Endothelial cell of umbilical vein (primary cell): ENCODE measurements around the gene INHA. TPM values are rescaled to one million over a fixed set of nuclear protein-coding genes. Genes with fewer than 3 reads are reported as not detected.

ENCODE experiments used
- BruUV-seq: library from RNA; stranded (reverse); fragments of 400-500 nt; replicated peaks from 2 replicates; lab custom pipeline; 2021; lab: Mats Ljungman, UMichigan
- CTCF ChIA-PET: fragments of 300-600, 350-600 bp; sonication (Branson Sonifier 250); formaldehyde crosslinking; loops from one replicate; lab custom pipeline; 2021; ENCODE audit warnings: antibody characterized with exemption, inconsistent platforms; lab: Charles Lee
- POLR2A ChIA-PET: fragments of 300-600, 350-600 bp; sonication (Branson Sonifier 250); formaldehyde crosslinking; loops from one replicate; lab custom pipeline; 2021; ENCODE audit warnings: antibody characterized with exemption, inconsistent platforms; lab: Charles Lee
- DNase-seq: peaks from one replicate; pipeline ENCODE4 v3.0.0-alpha.2; 2011; ENCODE audit warnings: low read depth, low spot score
- FAIRE-seq: peaks from 2 replicates; lab custom pipeline; 2011; peaks lifted over from hg19 to GRCh38; lab: Jason Lieb, UNC
- H2AFZ ChIP-seq: 2 replicates; pipeline ENCODE4 v1.6.0; 2012; ENCODE audit warnings: low read depth, low read length, control low read depth, inconsistent platforms
- H3K27ac ChIP-seq: 2 replicates; pipeline ENCODE4 v1.5.1; 2011; ENCODE audit warnings: low read depth, mild to moderate bottlenecking, control low read depth, low read length, moderate library complexity; ENCODE audit not compliant: insufficient read depth
- H3K27me3 ChIP-seq, 2 experiments: 2 replicates each; pipeline versions ENCODE4 v1.6.0 to v1.6.1; 2011; ENCODE audit warnings: low read length in 2 of 2, mixed read lengths in 1 of 2; ENCODE audit not compliant: control insufficient read depth in 2 of 2, insufficient read depth in 2 of 2
- H3K36me3 ChIP-seq, 2 experiments: 2 replicates in 1 of 2; 3 replicates in 1 of 2; pipeline ENCODE4 v1.5.1; 2011; ENCODE audit warnings: low read length in 2 of 2, mild to moderate bottlenecking in 1 of 2, moderate library complexity in 1 of 2; ENCODE audit not compliant: control insufficient read depth in 2 of 2, insufficient read depth in 2 of 2; ENCODE audit errors: extremely low read depth in 1 of 2
- H3K4me1 ChIP-seq: 3 replicates; pipeline ENCODE4 v1.5.1; 2011; ENCODE audit warnings: mild to moderate bottlenecking, low read length; ENCODE audit not compliant: control insufficient read depth, insufficient read depth; ENCODE audit errors: extremely low read depth
- H3K4me2 ChIP-seq: 2 replicates; pipeline ENCODE4 v1.6.1; 2011; ENCODE audit warnings: low read length, control low read depth, mixed read lengths; ENCODE audit not compliant: insufficient read depth
- H3K4me3 ChIP-seq, 3 experiments: fragments of 200-600 bp in 1 of 3; sonication (generic), shearing (Covaris generic) in 1 of 3; replicated peaks in 1 of 3; 2 replicates each; pipeline ENCODE4 v1.5.1; 2011 to 2016; ENCODE audit warnings: control low read depth in 3 of 3, low read length in 3 of 3, mild to moderate bottlenecking in 2 of 3, inconsistent platforms in 1 of 3, low read depth in 1 of 3, moderate library complexity in 1 of 3; ENCODE audit not compliant: insufficient read depth in 1 of 3
- H3K79me2 ChIP-seq: 2 replicates; pipeline ENCODE4 v1.6.0; 2012; ENCODE audit warnings: low read length, inconsistent platforms; ENCODE audit not compliant: control insufficient read depth, insufficient read depth
- H3K9ac ChIP-seq: replicated peaks from 2 replicates; pipeline ENCODE3; 2011; ENCODE audit warnings: low read length, control low read depth; ENCODE audit not compliant: insufficient read depth; ENCODE audit errors: extremely low read depth
- H3K9me1 ChIP-seq: replicated peaks from 3 replicates; pipeline ENCODE4 v1.6.0; 2011; ENCODE audit warnings: mild to moderate bottlenecking, low read length; ENCODE audit not compliant: control insufficient read depth, insufficient read depth; ENCODE audit errors: extremely low read depth
- H3K9me3 ChIP-seq: replicated peaks from 2 replicates; pipeline ENCODE4 v1.5.1; 2012; ENCODE audit warnings: low read length, inconsistent platforms; ENCODE audit not compliant: control insufficient read depth, insufficient read depth
- H4K20me1 ChIP-seq: replicated peaks from 2 replicates; pipeline ENCODE3; 2011; ENCODE audit warnings: mild to moderate bottlenecking, low read length; ENCODE audit not compliant: control insufficient read depth, insufficient read depth; ENCODE audit errors: extremely low read depth
- EZH2 ChIP-seq: IDR thresholded peaks from 2 replicates; pipeline ENCODE4 v1.6.1; 2012; ENCODE audit warnings: borderline replicate concordance, low read depth, mild to moderate bottlenecking, moderate library complexity, low read length, inconsistent platforms; ENCODE audit not compliant: severe bottlenecking
- FOS ChIP-seq: IDR thresholded peaks from 2 replicates; pipeline ENCODE4 v1.6.1; 2011; ENCODE audit warnings: mild to moderate bottlenecking, low read length, moderate library complexity, borderline replicate concordance; ENCODE audit not compliant: insufficient read depth
- GATA2 ChIP-seq: IDR thresholded peaks from 2 replicates; pipeline ENCODE4 v1.7.0; 2011; ENCODE audit warnings: low read depth, mild to moderate bottlenecking, moderate library complexity, mixed read lengths, low read length; ENCODE audit not compliant: insufficient read length, insufficient read depth
- JUN ChIP-seq: IDR thresholded peaks from 2 replicates; pipeline ENCODE4 v1.6.1; 2011; ENCODE audit warnings: borderline replicate concordance, low read depth; ENCODE audit not compliant: insufficient read length, insufficient read depth
- MAX ChIP-seq: IDR thresholded peaks from 2 replicates; pipeline ENCODE4 v1.6.1; 2011; ENCODE audit not compliant: insufficient read depth, insufficient read length
- MYC ChIP-seq: IDR thresholded peaks from one replicate; pipeline ENCODE4 v1.6.1; 2011; ENCODE audit warnings: mild to moderate bottlenecking, low read depth, low read length
- POLR2A ChIP-seq: IDR thresholded peaks from 2 replicates; pipeline ENCODE4 v1.6.1; 2012; ENCODE audit warnings: low read depth, mild to moderate bottlenecking, control low read depth, low read length
- POLR2AphosphoS5 ChIP-seq: IDR thresholded peaks from 2 replicates; pipeline ENCODE4 v1.6.1; 2012; ENCODE audit warnings: low read depth, mild to moderate bottlenecking, control low read depth, low read length, moderate library complexity; ENCODE audit not compliant: insufficient read depth
- dilution Hi-C: fragments of 300-500 bp; cut with MboI; formaldehyde crosslinking; loops from one replicate; pipeline ENCODE4 v1.15.0; 2019; ENCODE audit warnings: low sequenced_read_pairs; ENCODE audit not compliant: extremely low pct_ligation_motif_present
- intact Hi-C: fragments of 100-400 bp; cut with micrococcal nuclease; formaldehyde crosslinking; loops from one replicate; pipeline ENCODE4 v1.10.0; 2022
- polyA plus RNA-seq, 4 experiments: library from polyadenylated mRNA; depleted of rRNA in 3 of 4; stranded (reverse) in 3 of 4; unstranded in 1 of 4; fragments of >200 nt; gene quantifications; 2 replicates each; pipeline versions ENCODE4 v1.2.1 to v1.2.3, GENCODE V29; 2011 to 2012; ENCODE audit warnings: missing spikeins in 1 of 4
- total RNA-seq: library from RNA; stranded (reverse); gene quantifications from 2 replicates; pipeline ENCODE4 v1.2.3, GENCODE V29; 2021
- TF ChIP-seq, protein P1 (sequence below), 2 donors: IDR thresholded peaks; 1 replicate in 1 of 2; 2 replicates in 1 of 2; pipeline ENCODE4 v1.5.1; 2011; ENCODE audit warnings: low read length in 2 of 2, mild to moderate bottlenecking in 2 of 2, moderate library complexity in 2 of 2, control low read depth in 1 of 2, inconsistent platforms in 1 of 2, low read depth in 1 of 2; ENCODE audit not compliant: insufficient read depth in 1 of 2; ENCODE audit errors: extremely low read depth in 1 of 2

Gene INHA
- total and polyA plus RNA-seq, 2 donors (not counting 3 experiments of a cell fraction or from before 2014, with no cell fraction given): 0.06 TPM; not detected in 1

DNA sequence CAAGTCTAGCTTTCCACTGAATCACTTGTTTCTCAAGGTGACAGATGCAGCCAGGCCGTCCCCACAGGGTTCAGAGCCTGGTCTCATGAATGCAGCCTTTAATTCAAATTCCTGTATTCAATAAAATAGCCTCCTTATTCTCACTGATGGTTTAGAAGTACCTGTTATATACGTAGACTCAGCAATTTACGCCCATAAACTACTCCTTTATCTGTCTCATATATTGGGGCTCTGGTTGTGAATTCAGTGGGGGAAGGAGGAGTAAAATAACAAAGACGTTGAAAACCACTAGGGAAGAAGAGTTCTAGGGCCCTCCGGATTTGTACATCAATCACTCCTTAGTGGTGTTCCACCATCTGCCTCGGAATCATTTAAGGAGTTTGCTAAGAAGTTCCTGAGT lies 2.5 kb upstream of the INHA start:
- FAIRE-seq: no peak
- intact Hi-C loops: no loop called here
- Histone ChIP-seq H3K4me3 (no peak overlapping the region), H3K9me3 (no peaks in the 10 kb centered on the region), H3K36me3 (no peaks in the 10 kb centered on the region), H3K4me2 (no peak overlapping the region), H2AFZ (no peak overlapping the region), H3K9me1 (no peaks in the 10 kb centered on the region), H3K27me3 (peaks cover 8 to 25% of the 10 kb centered on the region in 2 experiments), H3K79me2 (no peaks in the 10 kb centered on the region), H3K9ac (no peak overlapping the region), H3K27ac (no peak overlapping the region), H4K20me1 (no peaks in the 10 kb centered on the region), H3K4me1 (no peaks in the 10 kb centered on the region)
- TF ChIP-seq MYC (no peak), FOS (no peak)
- dilution Hi-C loops: no loop called here
- BruUV-seq: no TSS peak
- DNase-seq: no peak
- ChIA-PET CTCF (no interaction called here), POLR2A (no interaction called here)

DNA sequence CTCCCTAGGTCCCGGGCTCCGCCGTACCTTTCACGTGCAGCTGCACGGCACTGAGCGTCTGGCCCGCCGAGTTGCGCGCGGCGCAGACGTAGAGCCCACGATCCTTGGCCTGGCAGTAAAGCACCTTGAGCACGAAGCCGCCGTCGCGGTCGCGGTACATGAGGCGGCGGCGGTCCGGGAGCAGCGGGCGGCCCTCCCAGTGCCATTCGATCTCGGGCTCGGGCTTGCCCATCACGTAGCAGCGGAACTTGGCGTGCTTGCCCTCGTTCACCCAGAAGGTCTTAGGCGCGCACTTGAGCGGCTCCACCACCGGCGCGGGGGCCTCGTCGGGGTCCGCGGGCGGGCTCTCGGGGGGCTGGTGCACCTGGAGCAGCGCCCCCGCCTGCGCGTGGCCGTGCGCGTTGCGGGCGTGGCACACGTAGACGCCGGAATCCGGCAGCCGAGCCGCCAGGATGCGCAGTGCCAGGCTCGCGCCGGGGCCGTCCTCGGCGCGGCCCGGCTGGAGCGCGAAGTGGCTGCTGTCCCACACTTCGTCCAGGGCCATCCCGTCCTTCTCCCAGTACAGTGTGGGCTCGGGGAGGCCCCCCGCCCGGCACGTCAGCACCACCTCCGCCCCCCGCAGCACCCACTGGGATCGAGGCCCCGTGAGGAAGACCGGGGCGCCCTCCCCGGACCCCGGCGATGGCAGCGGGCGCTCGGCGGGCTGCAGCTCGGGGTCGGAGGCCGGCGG lies 1.8 kb upstream of the INHA start:
- no peak overlapping the region for H3K9ac ChIP-seq
- no peaks in the 10 kb centered on the region for H3K4me1 ChIP-seq
- no peaks in the 10 kb centered on the region for H4K20me1 ChIP-seq
- no peak overlapping the region for H3K27ac ChIP-seq
- dilution Hi-C loops (no loop called here), intact Hi-C loops (no loop called here)
- no peaks in the 10 kb centered on the region for H3K36me3 ChIP-seq
- peaks cover 8 to 25% of the 10 kb centered on the region in 2 experiments for H3K27me3 ChIP-seq
- TF ChIP-seq JUN: no peak
- no peak for TF ChIP-seq FOS
- TF ChIP-seq, protein P1, sequence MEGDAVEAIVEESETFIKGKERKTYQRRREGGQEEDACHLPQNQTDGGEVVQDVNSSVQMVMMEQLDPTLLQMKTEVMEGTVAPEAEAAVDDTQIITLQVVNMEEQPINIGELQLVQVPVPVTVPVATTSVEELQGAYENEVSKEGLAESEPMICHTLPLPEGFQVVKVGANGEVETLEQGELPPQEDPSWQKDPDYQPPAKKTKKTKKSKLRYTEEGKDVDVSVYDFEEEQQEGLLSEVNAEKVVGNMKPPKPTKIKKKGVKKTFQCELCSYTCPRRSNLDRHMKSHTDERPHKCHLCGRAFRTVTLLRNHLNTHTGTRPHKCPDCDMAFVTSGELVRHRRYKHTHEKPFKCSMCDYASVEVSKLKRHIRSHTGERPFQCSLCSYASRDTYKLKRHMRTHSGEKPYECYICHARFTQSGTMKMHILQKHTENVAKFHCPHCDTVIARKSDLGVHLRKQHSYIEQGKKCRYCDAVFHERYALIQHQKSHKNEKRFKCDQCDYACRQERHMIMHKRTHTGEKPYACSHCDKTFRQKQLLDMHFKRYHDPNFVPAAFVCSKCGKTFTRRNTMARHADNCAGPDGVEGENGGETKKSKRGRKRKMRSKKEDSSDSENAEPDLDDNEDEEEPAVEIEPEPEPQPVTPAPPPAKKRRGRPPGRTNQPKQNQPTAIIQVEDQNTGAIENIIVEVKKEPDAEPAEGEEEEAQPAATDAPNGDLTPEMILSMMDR (IDR thresholded peaks at IDR 0.05; ENCODE audit: extremely low read depth in 1 of 2, insufficient read depth in 1 of 2, low read depth in 1 of 2, low read length in 2 of 2): no peak
- peak; percentile 41 for TF ChIP-seq POLR2A
- TF ChIP-seq MYC: no peak
- peak; percentile 80 for TF ChIP-seq EZH2
- no peak for TF ChIP-seq GATA2
- no peak for TF ChIP-seq POLR2AphosphoS5
- no peak for TF ChIP-seq MAX
- H3K9me3 ChIP-seq: no peaks in the 10 kb centered on the region
- FAIRE-seq (no peak), DNase-seq (peak; percentile 36)
- peak overlapping the region; percentile 44 for H3K4me2 ChIP-seq
- peak overlapping the region in 2 of 3 experiments; percentile 36 to 75 for H3K4me3 ChIP-seq
- no peaks in the 10 kb centered on the region for H3K79me2 ChIP-seq
- ChIA-PET POLR2A (no interaction called here), CTCF (interaction anchor here (0.8 to 1.8 kb wide), 9 partner anchors 10 to 75 kb away, joined by 3 to 42 read pairs (median 6); partner anchors contain the start of genes CHPF, STK11IP and TMEM198)
- H3K9me1 ChIP-seq: no peaks in the 10 kb centered on the region
- H2AFZ ChIP-seq: peak overlapping the region; percentile 34
- BruUV-seq: no TSS peak
